ENCODE measurements around the gene PRRG2. TPM values are rescaled to one million over a fixed set of nuclear protein-coding genes. Genes with fewer than 3 reads are reported as not detected.

PRRG2 gene
- total and polyA plus RNA-seq, 2 experiments from 2014 or later = 2.0 to 3.8 TPM

DNA sequence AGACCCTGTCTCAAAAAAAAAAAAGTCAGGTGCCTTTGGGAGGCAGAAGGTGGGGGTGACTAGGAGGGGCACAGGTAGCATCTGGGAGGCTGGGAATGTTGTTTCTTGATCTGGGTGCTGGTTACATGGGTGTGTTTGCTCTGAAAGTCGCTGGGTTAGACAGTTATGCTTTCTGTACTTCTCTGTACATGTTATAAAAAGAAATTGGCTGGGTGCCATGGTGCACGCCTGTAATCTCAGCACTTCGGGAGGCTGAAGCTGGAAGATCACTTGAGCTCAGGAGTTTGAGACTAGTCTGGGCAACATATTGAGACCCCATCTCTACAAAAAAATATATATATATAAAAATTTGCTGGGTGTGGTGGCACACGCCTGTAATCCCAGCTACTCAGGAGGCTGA is 15.9 kb upstream of the PRRG2 start:
- no peak overlapping the region for H2AFZ ChIP-seq
- H3K4me2 ChIP-seq = no peak overlapping the region
- H3K4me3 Mint-ChIP-seq = no peak overlapping the region
- H3K4me1 ChIP-seq (ENCODE audit: insufficient read depth) = peaks cover 7% of the 10 kb centered on the region; the same call in 1 of the 2 replicates
- H3K36me3 Mint-ChIP-seq (ENCODE audit: low read depth) = no peaks in the 10 kb centered on the region; the same call in 2 of the 3 replicates
- H3K9me2 ChIP-seq (ENCODE audit: insufficient read depth) = no peaks in the 10 kb centered on the region
- 0 out of 2 replicates have a peak, but pooled peaks cover 18% of the 10 kb centered on the region for H3F3A ChIP-seq (replicated peaks; ENCODE audit: low read depth)
- no peaks in the 10 kb centered on the region for H3K9me3 Mint-ChIP-seq
- H3K4me3 ChIP-seq = no peak overlapping the region
- DNase-seq (ENCODE audit: low spot score) (no peak), ATAC-seq (no peak)
- H3K4me1 Mint-ChIP-seq = peaks cover 12% of the 10 kb centered on the region
- H3K27ac ChIP-seq (ENCODE audit: low read depth) = no peak overlapping the region
- no peaks in the 10 kb centered on the region for H3K36me3 ChIP-seq (ENCODE audit: insufficient read depth)
- H4K20me1 ChIP-seq (replicated peaks; ENCODE audit: insufficient read depth) = peaks cover 17% of the 10 kb centered on the region
- peaks cover 3% of the 10 kb centered on the region for H3K27me3 Mint-ChIP-seq (ENCODE audit: insufficient read depth, low read depth, poor library complexity)
- TF ChIP-seq ZNF114 (CRISPR knock-in tag; IDR thresholded peaks at IDR 0.05) (no peak), STAT1 (IDR thresholded peaks at IDR 0.05; ENCODE audit: unreplicated experiment) (no peak), NANOG (IDR thresholded peaks at IDR 0.05; ENCODE audit: borderline replicate concordance) (no peak), POLR2AphosphoS5 (IDR thresholded peaks at IDR 0.05; ENCODE audit: low read depth) (no peak), EZH2 (IDR thresholded peaks at IDR 0.05; ENCODE audit: low read depth, unreplicated experiment) (no peak), CREB1 (CRISPR knock-in tag; IDR thresholded peaks at IDR 0.05; ENCODE audit: low read depth) (no peak), ZNF331 (CRISPR knock-in tag; IDR thresholded peaks at IDR 0.05; ENCODE audit: low read depth) (no peak), JUNB (IDR thresholded peaks at IDR 0.05; ENCODE audit: unreplicated experiment) (no peak), EZH2phosphoT487 (IDR thresholded peaks at IDR 0.05; ENCODE audit: unreplicated experiment) (no peak)
- TF ChIP-seq, protein P1, sequence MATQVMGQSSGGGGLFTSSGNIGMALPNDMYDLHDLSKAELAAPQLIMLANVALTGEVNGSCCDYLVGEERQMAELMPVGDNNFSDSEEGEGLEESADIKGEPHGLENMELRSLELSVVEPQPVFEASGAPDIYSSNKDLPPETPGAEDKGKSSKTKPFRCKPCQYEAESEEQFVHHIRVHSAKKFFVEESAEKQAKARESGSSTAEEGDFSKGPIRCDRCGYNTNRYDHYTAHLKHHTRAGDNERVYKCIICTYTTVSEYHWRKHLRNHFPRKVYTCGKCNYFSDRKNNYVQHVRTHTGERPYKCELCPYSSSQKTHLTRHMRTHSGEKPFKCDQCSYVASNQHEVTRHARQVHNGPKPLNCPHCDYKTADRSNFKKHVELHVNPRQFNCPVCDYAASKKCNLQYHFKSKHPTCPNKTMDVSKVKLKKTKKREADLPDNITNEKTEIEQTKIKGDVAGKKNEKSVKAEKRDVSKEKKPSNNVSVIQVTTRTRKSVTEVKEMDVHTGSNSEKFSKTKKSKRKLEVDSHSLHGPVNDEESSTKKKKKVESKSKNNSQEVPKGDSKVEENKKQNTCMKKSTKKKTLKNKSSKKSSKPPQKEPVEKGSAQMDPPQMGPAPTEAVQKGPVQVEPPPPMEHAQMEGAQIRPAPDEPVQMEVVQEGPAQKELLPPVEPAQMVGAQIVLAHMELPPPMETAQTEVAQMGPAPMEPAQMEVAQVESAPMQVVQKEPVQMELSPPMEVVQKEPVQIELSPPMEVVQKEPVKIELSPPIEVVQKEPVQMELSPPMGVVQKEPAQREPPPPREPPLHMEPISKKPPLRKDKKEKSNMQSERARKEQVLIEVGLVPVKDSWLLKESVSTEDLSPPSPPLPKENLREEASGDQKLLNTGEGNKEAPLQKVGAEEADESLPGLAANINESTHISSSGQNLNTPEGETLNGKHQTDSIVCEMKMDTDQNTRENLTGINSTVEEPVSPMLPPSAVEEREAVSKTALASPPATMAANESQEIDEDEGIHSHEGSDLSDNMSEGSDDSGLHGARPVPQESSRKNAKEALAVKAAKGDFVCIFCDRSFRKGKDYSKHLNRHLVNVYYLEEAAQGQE (IDR thresholded peaks at IDR 0.05; ENCODE audit: unreplicated experiment) = no peak
- TF ChIP-seq, protein P2, sequence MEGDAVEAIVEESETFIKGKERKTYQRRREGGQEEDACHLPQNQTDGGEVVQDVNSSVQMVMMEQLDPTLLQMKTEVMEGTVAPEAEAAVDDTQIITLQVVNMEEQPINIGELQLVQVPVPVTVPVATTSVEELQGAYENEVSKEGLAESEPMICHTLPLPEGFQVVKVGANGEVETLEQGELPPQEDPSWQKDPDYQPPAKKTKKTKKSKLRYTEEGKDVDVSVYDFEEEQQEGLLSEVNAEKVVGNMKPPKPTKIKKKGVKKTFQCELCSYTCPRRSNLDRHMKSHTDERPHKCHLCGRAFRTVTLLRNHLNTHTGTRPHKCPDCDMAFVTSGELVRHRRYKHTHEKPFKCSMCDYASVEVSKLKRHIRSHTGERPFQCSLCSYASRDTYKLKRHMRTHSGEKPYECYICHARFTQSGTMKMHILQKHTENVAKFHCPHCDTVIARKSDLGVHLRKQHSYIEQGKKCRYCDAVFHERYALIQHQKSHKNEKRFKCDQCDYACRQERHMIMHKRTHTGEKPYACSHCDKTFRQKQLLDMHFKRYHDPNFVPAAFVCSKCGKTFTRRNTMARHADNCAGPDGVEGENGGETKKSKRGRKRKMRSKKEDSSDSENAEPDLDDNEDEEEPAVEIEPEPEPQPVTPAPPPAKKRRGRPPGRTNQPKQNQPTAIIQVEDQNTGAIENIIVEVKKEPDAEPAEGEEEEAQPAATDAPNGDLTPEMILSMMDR (conservative IDR thresholded peaks at IDR 0.05; ENCODE audit: low read depth in 2 of 2) = no peak
- TF ChIP-seq, protein P3, sequence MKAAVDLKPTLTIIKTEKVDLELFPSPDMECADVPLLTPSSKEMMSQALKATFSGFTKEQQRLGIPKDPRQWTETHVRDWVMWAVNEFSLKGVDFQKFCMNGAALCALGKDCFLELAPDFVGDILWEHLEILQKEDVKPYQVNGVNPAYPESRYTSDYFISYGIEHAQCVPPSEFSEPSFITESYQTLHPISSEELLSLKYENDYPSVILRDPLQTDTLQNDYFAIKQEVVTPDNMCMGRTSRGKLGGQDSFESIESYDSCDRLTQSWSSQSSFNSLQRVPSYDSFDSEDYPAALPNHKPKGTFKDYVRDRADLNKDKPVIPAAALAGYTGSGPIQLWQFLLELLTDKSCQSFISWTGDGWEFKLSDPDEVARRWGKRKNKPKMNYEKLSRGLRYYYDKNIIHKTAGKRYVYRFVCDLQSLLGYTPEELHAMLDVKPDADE (IDR thresholded peaks at IDR 0.05) = no peak
- TF ChIP-seq, protein P4, sequence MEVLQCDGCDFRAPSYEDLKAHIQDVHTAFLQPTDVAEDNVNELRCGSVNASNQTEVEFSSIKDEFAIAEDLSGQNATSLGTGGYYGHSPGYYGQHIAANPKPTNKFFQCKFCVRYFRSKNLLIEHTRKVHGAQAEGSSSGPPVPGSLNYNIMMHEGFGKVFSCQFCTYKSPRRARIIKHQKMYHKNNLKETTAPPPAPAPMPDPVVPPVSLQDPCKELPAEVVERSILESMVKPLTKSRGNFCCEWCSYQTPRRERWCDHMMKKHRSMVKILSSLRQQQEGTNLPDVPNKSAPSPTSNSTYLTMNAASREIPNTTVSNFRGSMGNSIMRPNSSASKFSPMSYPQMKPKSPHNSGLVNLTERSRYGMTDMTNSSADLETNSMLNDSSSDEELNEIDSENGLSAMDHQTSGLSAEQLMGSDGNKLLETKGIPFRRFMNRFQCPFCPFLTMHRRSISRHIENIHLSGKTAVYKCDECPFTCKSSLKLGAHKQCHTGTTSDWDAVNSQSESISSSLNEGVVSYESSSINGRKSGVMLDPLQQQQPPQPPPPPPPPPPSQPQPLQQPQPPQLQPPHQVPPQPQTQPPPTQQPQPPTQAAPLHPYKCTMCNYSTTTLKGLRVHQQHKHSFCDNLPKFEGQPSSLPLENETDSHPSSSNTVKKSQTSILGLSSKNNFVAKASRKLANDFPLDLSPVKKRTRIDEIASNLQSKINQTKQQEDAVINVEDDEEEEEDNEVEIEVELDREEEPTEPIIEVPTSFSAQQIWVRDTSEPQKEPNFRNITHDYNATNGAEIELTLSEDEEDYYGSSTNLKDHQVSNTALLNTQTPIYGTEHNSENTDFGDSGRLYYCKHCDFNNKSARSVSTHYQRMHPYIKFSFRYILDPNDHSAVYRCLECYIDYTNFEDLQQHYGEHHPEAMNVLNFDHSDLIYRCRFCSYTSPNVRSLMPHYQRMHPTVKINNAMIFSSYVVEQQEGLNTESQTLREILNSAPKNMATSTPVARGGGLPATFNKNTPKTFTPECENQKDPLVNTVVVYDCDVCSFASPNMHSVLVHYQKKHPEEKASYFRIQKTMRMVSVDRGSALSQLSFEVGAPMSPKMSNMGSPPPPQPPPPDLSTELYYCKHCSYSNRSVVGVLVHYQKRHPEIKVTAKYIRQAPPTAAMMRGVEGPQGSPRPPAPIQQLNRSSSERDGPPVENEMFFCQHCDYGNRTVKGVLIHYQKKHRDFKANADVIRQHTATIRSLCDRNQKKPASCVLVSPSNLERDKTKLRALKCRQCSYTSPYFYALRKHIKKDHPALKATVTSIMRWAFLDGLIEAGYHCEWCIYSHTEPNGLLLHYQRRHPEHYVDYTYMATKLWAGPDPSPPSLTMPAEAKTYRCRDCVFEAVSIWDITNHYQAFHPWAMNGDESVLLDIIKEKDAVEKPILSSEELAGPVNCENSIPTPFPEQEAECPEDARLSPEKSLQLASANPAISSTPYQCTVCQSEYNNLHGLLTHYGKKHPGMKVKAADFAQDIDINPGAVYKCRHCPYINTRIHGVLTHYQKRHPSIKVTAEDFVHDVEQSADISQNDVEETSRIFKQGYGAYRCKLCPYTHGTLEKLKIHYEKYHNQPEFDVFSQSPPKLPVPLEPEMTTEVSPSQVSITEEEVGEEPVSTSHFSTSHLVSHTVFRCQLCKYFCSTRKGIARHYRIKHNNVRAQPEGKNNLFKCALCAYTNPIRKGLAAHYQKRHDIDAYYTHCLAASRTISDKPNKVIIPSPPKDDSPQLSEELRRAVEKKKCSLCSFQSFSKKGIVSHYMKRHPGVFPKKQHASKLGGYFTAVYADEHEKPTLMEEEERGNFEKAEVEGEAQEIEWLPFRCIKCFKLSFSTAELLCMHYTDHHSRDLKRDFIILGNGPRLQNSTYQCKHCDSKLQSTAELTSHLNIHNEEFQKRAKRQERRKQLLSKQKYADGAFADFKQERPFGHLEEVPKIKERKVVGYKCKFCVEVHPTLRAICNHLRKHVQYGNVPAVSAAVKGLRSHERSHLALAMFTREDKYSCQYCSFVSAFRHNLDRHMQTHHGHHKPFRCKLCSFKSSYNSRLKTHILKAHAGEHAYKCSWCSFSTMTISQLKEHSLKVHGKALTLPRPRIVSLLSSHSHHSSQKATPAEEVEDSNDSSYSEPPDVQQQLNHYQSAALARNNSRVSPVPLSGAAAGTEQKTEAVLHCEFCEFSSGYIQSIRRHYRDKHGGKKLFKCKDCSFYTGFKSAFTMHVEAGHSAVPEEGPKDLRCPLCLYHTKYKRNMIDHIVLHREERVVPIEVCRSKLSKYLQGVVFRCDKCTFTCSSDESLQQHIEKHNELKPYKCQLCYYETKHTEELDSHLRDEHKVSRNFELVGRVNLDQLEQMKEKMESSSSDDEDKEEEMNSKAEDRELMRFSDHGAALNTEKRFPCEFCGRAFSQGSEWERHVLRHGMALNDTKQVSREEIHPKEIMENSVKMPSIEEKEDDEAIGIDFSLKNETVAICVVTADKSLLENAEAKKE (CRISPR knock-in tag; IDR thresholded peaks at IDR 0.05) = no peak
- H3K79me2 ChIP-seq (replicated peaks; ENCODE audit: insufficient read depth) = peaks cover 61% of the 10 kb centered on the region
- no peaks in the 10 kb centered on the region for H3K27me3 ChIP-seq (ENCODE audit: insufficient read depth)
- H3K27ac Mint-ChIP-seq = no peak overlapping the region
